D341Med (cell line): ENCODE data around the gene ANO2.

Source experiments
- DNase-seq: peaks from one replicate; pipeline ENCODE4 v3.0.0; 2012; ENCODE audit warnings: low spot score

ANO2 gene

GRCh38 chr12:5945071-5946008 lies at the start of gene ANO2:
ANO2 (minus strand) TSS chr12:5945259; CDS start chr12:5945217, 42 bp downstream.
- DNase-seq = peak; percentile 90

GRCh38 chr12:5989621-5990020 lies 44.6 kb upstream of the ANO2 start:
- DNase-seq = no peak

GRCh38 chr12:5988659-5989116 lies 43.6 kb upstream of the ANO2 start:
- peak; percentile 90 for DNase-seq

- DNase-seq = no peak
Measured at GRCh38 chr12:5988088-5988487, 43.0 kb upstream of the ANO2 start.

GRCh38 chr12:5987573-5987972 lies 42.5 kb upstream of the ANO2 start:
- no peak for DNase-seq

- DNase-seq = no peak
Measured at GRCh38 chr12:5985471-5985870, 40.4 kb upstream of the ANO2 start.

GRCh38 chr12:5984873-5985272 lies 39.8 kb upstream of the ANO2 start:
- no peak for DNase-seq

- no peak for DNase-seq
Measured at GRCh38 chr12:5982106-5982505, 37.0 kb upstream of the ANO2 start.

GRCh38 chr12:5977556-5977955 lies 32.5 kb upstream of the ANO2 start:
- no peak for DNase-seq

GRCh38 chr12:5976711-5977110 lies 31.7 kb upstream of the ANO2 start:
- DNase-seq = no peak

GRCh38 chr12:5976196-5976595 lies 31.1 kb upstream of the ANO2 start:
- DNase-seq = no peak

GRCh38 chr12:5973461-5974115 lies 28.5 kb upstream of the ANO2 start:
- DNase-seq = no peak

GRCh38 chr12:5972387-5972786 lies 27.3 kb upstream of the ANO2 start:
- no peak for DNase-seq

- no peak for DNase-seq
Measured at GRCh38 chr12:5971194-5971850, 26.3 kb upstream of the ANO2 start.

GRCh38 chr12:5969974-5970690 lies 25.1 kb upstream of the ANO2 start:
- DNase-seq = no peak

GRCh38 chr12:5969156-5969973 lies 24.3 kb upstream of the ANO2 start:
- DNase-seq = no peak

GRCh38 chr12:5967645-5968415 lies 22.8 kb upstream of the ANO2 start:
- no peak for DNase-seq

GRCh38 chr12:5966486-5967095 lies 21.5 kb upstream of the ANO2 start:
- DNase-seq = no peak

- DNase-seq = peak; percentile 86
Measured at GRCh38 chr12:5965950-5966383, 20.9 kb upstream of the ANO2 start.
